HG02571 (cell line): ENCODE data around the gene MYB.

ENCODE experiments used
- ATAC-seq: cut with Tn5 transposase; IDR thresholded peaks from one replicate; pipeline ENCODE4 v1.9.1; 2021; ENCODE audit warnings: mild to moderate bottlenecking, moderate library complexity; ENCODE audit not compliant: unreplicated experiment

Gene MYB

DNA sequence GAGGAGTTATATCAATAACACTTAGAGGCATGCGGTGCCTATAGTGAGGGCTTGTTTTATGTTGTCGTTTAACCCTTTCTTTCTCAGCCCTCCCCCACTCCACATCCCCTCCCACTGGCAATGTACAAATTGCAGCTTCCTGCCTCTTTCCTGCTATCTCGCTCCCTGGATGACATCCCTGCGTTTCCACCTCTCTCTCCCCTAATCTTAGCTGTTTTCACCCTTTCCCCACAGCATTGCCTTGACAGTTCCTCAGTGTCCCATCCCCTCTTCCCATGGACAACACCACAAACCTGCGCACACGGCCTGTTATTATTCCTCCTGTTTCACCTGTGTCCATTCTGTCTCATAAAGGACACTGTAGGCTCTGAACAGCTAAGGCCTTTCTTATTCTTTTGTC lies 34.5 kb downstream of the MYB start:
- no peak for ATAC-seq

DNA sequence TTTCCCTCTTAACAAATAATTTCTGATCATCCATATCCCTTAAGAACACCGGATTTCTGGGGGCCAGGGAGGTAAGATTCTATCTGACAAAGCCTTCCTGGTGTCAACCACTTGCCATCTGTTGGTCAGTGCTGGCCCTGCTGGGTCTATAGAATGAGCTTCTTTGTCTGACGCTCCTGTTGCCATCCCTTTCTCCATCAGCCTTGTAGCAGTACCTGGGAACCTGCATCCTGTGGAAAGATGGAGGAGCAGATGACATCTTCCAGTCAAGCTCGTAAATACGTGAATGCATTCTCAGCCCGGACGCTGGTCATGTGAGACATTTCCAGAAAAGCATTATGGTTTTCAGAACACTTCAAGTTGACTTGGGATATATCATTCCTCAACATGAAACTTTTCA lies 36.6 kb downstream of the MYB start:
- no peak for ATAC-seq

DNA sequence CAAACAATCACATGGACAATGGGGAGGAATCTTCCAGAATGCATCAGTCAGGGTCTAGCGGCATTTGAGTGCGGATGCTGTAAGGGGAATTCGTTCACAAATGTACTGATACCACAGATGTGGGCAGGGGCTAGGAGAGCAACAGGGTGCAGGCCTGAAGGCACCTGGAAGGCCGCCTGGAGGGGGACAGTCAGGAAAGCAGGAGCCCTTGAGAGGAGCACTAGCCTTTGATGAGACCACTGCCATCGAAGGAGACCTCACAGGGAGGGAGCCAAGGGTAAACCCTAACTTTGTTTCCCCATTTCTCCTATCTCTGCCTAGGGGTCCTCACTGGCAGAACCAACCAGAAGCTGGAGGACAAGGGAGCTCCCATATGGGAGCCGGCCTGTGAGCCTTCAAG lies 38.2 kb downstream of the MYB start:
- ATAC-seq: no peak

DNA sequence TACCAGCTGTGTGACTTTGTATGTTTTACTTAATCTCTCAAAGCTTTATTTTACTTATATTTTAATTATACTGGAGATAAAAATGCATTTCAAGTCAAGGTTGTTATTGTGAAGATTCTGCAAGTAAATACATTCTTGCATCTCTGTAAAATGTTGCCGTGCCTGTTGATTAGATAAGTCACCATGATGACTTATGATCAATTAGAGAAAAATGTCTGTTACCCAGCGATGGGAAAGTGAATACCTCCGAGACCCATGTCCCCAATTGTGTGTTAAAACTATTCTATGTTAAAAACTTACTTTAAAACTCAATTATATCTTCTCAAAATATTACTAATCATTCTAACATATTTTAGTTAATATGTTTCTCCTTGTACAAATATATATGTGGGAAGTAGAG lies 39.9 kb downstream of the MYB start:
- no peak for ATAC-seq

DNA sequence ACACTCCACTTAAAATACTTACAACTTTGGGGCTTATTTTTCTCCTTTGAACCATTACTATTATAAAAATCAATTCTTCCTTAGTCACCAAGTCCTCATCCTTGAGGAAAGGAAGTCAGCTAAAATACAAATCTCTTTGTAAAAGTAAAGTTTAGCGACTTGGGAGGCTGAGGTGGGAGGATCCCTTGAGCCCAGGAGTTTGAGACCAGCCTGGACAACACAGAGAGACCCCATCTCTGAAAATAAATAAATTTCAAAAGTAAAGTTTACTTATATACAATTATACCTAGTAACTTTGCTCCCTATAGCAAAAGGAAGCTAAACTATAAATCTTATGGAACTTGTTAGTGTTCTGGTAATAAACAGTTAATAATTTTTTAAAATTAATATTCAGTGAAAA lies 40.4 kb downstream of the MYB start:
- no peak for ATAC-seq

DNA sequence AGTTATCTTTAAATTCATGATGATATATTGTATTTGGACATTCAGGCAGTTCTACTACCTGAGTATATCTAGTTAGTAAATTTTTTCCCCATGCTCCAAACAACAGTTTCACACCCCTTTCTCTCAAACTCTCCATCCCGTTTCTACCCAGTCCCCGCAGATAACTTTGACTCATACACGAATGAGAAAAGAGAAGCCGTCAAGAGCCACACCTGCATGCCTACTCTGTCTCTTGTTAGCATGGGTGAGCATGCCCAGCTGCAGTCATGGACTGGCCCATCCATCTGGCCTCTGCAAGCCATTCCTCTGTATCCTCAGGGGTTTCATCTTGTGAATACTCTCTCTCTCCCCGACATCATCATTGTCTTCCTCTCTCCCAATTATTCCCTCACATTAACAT lies 41.5 kb downstream of the MYB start:
- ATAC-seq: no peak

DNA sequence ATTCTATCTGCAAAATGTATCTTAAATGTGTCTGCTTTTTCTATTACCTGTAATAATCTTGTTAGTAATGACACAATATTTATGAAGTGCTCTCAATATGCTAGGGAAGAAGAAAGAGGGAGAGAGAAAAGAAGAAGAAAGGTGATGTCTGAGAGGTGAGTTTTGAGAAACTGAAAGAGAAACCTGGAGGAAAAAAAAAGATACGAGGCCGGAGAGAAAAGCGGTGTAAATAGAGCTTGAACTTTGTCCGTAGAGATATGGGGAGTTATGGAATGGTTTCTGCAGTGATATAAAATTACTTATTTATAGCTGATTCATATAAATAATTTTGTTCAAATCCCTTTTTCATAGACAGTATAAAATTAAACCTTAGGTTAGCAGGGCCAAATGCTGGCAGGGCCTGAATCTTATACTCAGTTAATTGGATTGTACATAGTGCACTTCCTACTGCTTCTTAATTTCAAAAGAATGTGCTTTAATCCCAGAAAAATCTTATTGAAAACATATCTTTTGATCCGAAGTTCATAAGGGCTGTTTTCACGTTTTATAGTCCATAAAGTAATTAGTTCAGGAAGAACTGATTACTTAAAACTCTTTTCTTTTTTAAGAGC lies 43.0 kb downstream of the MYB start:
- ATAC-seq: no peak

DNA sequence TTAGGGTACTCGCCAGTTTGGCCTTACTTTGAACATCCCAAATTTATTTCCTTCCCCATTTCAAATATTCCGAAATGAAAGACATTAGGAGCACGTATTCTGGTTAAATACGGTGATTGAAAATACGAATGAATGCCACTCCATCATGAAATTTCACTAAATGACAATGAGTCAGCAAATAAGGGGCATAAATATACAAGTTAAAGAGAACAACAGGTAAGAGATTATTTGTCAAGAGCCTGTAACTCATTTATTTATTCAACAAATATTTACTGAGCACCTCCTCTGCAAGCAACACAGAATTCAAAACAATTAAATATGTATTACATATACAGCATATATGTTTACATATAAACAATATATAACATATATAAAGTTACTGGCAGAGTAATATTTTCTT lies 44.8 kb downstream of the MYB start:
- ATAC-seq: no peak

DNA sequence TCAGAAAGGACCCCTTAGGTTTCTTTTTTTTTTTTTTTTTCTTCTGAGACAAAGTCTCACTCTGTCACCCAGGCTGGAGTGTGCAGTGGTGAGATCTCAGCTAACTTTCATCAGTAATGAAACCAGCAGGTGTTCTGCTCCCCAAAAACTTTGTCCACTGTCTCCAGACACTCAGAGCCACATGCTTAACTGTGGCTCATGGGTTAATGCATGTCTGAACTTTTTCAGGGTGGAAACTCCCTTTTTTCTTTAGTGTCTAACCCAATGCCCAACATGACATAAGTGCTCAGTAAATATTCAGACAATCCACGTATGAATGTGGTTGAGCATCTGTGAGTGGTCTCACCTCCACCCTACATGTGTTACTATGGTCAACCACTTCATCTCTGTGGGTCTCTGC lies 45.4 kb downstream of the MYB start:
- peak; percentile 87 for ATAC-seq

DNA sequence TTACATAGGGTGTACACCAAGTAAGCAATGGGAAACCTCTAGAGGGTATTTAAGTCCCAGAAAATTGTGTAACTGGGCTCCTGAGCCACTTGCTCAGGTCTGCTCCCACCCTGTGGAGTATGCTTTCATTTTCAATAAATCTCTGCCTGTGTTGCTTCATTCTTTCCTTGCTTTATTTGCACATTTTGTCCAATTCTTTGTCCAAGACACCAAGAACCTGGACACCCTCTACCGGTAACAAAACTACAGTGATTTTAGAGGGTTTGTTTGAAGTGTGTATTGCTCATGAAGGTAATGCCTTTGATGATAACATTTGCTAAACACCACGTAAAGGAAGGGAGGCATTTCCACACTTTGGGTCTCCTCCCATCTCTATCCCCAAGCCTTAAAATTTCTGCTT lies 46.2 kb downstream of the MYB start:
- no peak for ATAC-seq

DNA sequence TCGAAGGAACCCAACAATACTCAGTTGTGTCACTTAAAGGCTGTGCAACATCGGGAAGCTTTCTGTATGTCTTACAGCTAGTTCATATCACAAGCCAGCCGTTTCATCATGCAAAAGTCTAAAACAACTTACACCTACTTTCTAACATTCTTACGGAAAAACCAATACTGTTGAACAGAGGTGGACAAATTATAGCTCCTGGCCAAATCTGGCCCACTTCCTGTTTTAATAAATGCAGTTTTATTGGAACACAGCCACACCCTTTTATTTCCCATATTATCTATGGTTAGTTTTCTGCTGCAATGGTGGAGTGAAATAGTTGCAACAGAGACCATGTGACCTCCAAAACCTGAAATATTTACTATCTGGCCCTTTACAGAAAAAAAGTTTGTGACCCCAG lies 46.6 kb downstream of the MYB start:
- no peak for ATAC-seq

DNA sequence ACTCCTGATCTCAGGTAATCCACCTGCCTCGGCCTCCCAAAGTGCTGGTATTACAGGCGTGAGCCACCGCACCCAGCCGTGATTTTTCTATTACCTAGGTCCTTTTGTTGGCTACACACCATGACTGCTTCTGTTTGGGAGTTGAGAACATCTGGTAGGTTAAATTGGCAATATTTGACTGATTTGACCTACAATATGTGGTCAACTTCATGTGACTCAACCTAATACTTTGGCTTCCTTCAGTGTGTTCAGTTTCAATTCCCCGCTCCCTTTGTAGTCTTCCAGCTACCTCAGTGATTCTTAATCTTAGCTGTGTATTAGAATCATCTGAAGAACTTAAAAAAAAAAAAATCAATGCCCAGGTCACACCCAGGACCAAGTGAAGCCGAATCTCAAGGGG lies 47.4 kb downstream of the MYB start:
- ATAC-seq: no peak

DNA sequence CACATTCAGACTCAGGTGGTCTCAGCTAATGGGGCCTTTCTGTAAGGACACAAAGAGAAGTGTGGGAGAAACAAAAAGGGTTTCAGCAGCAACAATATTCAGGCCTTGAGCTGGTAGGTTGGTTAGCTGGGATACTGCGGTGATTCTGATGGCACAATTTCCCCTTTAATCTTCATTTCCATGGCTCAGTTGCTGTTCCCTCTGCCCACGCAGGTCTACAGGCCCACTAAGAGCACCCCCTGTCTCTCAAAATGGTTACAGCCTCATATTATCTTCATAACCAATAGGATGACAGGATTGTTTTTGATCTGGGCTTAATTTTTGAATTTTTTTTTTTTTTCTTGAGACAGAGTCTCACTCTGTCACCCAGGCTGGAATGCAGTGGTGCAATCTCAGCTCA lies 48.9 kb downstream of the MYB start:
- no peak for ATAC-seq

DNA sequence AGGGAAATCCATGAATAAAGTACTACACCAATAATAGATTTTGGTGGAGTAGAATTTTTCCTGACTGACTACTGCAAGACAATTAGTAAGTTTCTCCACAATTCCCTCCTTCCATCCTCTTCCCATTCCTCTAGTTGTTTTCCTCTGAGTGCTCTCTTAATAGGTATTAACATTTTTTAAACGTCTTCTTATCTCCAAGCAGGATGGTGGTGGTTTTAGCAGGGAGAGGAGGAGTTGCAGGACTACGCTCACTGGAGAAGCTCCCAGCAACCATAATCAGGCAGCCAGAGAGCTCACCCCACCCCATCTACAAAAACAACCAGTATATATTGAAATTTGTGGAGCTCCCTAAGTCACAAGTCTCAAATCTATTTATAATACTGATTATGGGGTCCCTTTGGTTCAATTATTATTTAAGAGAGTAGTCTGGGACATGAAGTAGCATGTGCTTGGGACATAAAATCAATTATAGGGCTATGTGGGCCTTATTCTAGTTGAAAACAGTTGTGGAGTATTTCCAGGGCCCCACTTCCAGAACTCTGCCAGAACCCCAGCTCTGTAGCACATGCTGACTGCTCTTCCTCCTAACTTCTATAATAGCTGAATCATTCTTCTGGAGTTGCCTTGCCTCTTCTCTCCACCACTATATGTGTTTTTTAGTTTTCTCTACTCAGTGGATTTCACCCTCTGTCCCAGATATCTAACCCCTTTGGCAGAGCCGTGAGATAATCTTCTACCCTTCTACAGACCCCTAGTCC lies 49.8 kb downstream of the MYB start:
- ATAC-seq: no peak

DNA sequence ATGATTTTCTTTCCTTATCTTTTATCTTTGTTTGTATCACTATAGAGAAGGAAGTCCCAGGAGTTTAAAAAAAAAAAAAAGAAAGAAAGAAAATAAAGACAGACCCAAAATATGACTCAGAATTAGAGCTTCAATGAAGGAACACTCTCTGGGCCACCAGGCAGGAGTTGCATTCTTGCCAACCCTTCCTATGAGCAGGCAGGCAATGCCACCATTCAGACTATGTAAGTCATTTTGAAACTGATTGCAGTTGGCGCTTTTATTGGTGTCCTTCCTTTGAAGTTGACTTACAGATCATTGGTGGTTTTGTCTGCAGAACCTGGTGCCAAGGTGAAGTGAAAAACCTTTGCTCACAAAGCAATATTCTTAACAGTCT lies 50.3 kb downstream of the MYB start:
- no peak for ATAC-seq

DNA sequence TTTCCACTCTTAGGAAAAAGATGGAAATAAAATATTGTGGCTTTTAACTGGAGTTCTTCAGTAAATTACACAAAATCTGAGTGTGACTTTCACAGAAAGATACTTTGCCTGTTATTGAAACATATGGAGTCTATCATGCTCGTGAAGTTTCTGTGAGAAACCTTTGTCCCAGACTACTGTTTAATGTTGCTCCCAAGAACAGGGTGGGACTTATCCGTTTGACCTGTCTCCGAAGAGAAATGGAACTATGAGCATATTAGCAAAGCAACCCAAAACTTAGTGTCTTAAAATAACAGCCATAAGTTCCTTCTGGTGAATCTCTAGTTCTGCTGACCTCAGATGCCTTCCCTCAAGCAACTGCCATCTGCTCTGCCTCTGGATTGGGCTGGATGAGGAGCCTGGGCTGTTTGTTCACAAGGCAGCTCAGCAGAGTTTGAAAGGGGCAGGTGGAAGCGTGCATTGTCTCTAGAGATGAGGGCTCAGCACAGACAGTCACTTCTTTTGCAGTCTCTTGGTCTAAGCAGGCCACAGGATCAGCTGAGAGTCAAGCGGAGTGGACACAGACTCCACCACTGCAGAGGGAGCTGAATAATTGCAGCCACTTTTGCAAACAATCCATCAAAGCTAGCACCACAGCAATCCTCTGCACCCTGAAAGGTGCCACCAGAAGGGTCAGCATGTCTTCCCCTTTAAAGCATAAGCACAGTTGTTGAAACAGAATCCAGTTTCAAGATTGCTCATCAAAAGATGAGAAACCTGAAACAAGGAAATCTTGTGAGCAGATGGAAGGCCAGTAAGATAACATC lies 52.8 kb downstream of the MYB start:
- ATAC-seq: peak; percentile 64

DNA sequence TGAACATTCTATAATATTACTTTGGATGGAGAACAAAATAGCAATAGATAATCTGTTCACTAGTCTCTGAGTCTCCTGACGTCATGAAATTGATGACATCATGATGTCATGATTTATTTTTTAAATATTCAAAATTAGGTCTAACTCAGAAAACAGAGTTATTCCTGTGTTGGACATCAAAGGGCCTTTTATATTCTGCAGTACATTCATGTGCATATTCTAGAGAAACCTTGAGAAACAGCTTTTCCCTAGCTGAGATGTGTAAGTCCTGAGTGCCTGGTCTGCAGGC lies 53.3 kb downstream of the MYB start:
- no peak for ATAC-seq

DNA sequence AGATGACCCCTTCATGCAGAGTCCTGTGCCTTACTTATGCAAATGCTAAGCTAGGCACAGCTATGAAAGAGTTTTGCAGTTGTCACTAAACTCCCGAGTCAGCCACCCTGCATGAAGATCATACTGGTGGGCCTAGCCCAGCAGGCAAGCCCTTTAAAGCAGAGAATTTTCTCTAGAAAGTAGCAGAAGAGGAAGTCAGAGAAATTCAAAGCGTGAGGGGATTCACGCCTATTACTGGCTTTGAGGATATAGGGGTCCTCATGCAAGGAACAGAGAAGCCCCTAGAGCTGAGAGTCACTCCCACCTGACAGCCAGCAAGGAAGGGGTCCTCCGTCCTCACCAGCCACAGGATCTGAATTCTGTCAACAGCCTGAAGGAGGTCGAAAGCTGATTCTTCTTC lies 54.6 kb downstream of the MYB start:
- ATAC-seq: no peak

DNA sequence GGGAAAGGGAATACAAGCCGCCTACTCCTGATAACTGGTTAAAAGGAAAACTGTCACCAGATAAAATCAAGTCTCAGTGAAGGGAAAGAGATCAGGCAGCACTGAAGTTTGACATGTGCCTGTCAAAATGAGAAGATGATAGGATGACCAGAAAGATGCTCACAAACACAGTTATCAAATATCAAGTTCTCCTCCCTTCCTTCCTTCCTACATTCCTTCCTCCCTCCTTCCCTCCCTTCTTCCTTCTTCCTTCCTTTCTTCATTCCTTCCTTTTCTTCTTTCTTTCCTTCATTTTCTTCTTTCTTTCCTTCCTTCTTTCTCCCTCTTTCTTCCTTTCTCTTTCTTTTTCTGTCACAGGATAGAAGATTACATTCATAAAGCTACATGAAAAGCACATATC lies 55.2 kb downstream of the MYB start:
- no peak for ATAC-seq

DNA sequence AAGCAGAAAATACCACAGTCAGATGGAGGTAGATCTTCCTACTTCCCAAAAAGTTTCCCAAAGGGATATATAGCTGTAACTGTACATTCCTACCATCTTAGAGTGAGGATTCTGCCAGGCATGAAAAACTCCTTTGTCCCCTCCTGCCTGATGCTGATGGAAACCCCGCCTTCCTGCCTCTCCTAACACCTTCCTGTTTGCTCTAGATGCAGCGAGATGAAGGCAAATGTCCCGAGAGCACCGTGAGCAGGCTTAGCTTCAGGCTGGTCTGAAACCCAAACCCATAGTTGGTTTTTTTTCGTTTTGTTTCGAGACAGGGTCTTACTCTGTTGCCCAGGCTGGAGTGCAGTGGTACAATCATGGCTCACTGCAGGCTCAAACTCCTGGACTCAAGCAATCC lies 55.6 kb downstream of the MYB start:
- ATAC-seq: no peak

DNA sequence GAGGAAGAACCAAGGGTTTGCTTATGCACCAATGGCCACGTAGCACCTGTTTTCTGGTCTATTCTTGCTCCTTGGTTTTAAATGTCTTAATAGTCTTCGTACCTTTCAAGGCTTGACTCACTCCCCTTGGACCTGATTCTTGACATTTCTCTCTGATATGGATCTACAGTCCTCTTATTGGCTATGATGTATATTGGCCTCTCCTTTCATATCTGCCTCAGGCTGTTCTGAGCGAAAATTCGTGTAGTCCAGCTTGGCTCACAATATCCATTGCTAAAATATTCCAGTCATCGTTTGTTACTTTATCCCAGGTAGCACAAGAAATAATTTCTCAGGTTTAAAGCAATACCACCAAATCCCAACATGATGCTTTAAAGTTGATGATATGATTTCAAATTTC lies 59.6 kb downstream of the MYB start:
- ATAC-seq: no peak
